Keratinocyte (primary cell): ENCODE data around the gene RASGRP3.

Experiments used
- CTCF ChIP-seq, 3 experiments: IDR thresholded peaks in 1 of 3; conservative IDR thresholded peaks in 1 of 3; optimal IDR thresholded peaks in 1 of 3; 2 replicates in 2 of 3; 3 replicates in 1 of 3; pipeline versions ENCODE3 to v1.5.1; 2011; ENCODE audit warnings: low read length in 3 of 3, mild to moderate bottlenecking in 3 of 3, moderate library complexity in 2 of 3, control low read depth in 1 of 3, inconsistent platforms in 1 of 3; ENCODE audit not compliant: insufficient read depth in 2 of 3; ENCODE audit errors: extremely low read depth in 1 of 3
- EZH2 ChIP-seq: IDR thresholded peaks from one replicate; pipeline ENCODE4 v1.6.1; 2012; ENCODE audit warnings: inconsistent platforms, mild to moderate bottlenecking, low read length, moderate library complexity

DNA sequence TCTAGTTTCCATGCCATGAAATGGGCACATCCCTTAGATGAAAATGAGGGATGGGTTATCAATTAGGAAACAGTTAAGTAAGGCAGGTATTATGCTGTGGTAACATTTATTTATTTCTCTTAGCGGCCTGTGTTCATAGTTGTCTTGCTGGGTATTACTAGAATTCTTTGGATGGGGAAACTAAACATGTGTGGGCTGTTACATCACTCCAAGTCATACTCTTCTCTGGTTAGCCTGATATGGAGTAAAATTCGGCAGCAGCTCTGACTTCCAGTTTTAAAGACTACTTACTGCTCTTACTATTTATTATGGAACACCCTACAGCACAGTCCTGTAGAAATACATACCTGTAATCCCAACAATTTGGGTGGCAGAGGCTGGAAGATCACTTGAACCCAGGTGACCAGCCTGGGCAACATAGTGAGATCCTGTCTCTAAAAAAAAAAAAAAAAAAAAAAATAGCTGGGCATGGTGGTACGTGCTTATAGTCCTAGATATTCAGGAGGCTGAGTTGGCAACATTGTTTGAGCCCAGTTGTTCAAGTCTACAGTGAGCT is 33.1 kb upstream of the RASGRP3 start:
- no peak for TF ChIP-seq CTCF (optimal IDR thresholded peaks at IDR 0.05 in 1 of 3, IDR thresholded peaks at IDR 0.05 in 1 of 3, conservative IDR thresholded peaks at IDR 0.05 in 1 of 3; ENCODE audit: extremely low read depth in 1 of 3, insufficient read depth in 2 of 3, low read length in 3 of 3)
- TF ChIP-seq EZH2 = no peak
